Measurements from ENCODE around the gene LRRC56.

LRRC56 gene

DNA sequence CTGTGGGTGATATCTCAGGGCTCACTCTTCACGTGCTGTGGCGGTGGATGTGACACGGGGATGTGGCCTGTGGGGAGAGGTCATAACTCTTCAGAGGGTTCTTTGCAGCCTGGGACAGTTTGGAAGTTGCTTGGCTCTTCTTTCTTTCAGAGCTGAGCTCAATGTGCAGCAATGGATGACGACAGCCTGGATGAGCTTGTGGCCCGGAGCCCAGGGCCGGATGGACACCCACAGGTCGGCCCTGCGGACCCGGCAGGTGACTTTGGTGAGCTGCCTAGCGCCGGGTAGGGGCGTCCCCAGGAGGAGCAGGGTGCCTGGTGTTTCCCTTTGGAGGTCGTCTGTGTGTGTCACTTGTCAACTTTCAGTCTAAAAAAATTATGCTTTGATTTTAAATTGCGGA is 44.0 kb downstream of the LRRC56 start:
- TF ChIP-seq, protein P1, sequence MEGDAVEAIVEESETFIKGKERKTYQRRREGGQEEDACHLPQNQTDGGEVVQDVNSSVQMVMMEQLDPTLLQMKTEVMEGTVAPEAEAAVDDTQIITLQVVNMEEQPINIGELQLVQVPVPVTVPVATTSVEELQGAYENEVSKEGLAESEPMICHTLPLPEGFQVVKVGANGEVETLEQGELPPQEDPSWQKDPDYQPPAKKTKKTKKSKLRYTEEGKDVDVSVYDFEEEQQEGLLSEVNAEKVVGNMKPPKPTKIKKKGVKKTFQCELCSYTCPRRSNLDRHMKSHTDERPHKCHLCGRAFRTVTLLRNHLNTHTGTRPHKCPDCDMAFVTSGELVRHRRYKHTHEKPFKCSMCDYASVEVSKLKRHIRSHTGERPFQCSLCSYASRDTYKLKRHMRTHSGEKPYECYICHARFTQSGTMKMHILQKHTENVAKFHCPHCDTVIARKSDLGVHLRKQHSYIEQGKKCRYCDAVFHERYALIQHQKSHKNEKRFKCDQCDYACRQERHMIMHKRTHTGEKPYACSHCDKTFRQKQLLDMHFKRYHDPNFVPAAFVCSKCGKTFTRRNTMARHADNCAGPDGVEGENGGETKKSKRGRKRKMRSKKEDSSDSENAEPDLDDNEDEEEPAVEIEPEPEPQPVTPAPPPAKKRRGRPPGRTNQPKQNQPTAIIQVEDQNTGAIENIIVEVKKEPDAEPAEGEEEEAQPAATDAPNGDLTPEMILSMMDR (IDR thresholded peaks at IDR 0.05; ENCODE audit: insufficient read depth, low read depth, low read length, missing control alignments): no peak
- no peak overlapping the region for H3K4me3 ChIP-seq (ENCODE audit: low read length)
- no peak for DNase-seq (ENCODE audit: low read depth)

DNA sequence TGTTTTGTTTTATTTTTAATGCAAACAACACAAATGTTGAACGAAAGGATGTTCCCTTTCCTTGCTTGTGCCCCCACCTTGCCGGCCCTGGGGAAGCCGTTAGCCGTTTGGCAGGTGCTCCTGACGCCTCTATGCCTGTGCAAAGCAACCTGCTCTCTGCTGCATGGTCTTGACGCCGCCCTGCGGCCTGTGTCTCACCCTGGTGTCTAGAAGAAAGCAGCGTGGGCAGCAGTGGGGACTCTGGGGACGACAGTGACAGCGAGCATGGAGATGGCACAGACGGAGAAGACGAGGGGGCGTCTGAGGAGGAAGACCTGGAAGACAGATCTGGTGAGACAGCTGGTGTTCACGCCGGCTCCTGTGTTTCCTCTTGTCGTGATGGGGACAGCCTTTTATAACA is 44.4 kb downstream of the LRRC56 start:
- no peak overlapping the region for H3K4me3 ChIP-seq (ENCODE audit: low read length)
- no peak for DNase-seq (ENCODE audit: low read depth)
- TF ChIP-seq, protein P1 (IDR thresholded peaks at IDR 0.05; ENCODE audit: insufficient read depth, low read depth, low read length, missing control alignments): no peak

DNA sequence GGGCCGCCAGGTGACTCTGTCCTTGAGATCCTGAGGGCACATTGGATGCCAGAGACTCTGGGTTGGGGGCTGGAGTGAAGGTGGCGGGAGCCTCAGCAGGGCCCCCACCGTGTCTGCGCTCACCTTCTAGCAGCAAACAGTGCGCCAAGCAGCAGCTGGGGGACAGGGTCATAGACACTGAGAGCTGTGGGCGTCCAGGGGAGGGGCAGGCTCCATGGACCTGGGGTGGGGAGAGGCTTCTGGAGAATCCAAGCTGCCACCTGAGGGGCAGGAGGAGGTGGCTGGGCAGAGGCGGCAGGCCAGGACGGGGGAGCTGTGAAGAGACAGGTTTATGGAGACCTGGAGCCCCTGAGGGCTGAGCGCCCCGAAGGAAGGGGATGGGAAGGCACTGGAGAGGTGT is 47.0 kb downstream of the LRRC56 start:
- TF ChIP-seq, protein P1 (IDR thresholded peaks at IDR 0.05; ENCODE audit: insufficient read depth, low read depth, low read length, missing control alignments): no peak
- H3K4me3 ChIP-seq (ENCODE audit: low read length): no peak overlapping the region
- no peak for DNase-seq (ENCODE audit: low read depth)

DNA sequence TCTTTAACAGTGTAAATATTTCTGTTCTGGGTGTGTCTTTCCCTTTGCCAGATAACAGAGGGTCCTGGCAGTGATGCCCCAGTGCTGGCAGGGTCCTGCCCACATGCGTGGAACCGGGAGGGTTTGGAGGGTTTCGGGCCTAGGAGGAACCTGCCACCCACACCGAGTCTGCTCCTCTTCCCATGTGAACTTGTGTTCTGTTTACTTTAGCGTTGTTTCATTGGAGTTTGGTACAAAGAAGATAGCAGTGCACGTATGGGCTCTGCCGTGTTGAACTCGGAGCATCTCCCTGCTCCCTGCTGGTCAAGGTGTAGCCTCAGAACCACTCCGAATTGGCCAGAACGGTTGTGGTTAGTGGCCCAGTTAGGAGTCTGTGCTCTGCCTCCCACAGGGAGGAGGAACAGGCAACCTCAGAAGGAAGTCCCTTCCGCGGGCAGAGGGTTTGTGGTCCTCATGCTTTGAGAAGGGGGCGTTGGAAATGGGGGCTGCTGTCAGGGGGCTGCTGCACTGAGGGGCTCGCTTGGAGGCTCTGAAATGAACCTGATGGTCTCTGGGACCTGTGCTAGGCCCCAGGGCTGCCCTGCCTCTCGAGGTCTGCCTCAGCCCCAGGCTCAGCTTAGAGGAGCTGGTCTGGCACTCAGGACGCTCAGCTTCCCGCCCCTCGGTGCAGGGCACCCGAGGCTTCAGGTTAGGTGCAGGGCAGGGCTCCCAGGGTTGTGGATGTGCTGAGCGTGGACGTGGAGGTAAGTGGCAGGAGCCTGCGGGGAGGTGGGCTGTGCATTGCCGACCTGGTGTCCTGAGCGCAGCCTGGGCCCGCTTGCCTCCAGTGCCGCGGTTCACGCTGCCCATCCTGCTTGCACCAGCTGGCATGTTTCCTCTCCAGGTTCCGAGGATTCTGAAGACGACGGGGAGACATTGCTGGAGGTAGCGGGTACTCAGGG is 49.3 kb downstream of the LRRC56 start:
- DNase-seq (ENCODE audit: low read depth): no peak
- no peak overlapping the region for H3K4me3 ChIP-seq (ENCODE audit: low read length)

DNA sequence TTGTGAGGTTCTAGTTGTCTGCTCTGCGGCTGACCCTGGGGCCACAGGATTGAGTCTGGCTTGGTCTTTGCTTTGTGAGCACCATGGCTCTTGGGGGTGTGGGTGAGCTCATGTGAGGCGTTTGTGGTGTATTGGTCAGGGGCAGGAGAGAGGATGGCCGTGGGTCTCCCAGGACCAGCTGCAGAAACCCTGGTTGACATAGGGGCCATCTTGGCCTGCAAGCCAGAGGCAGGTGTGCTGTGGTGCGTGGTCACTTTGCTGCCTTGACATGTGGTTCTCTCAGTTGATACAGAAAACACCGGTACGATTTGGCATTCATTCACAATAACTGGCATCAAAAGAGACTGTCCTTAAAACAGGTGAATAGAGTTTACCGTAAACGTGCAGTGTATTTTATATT is 50.2 kb downstream of the LRRC56 start:
- TF ChIP-seq, protein P1 (IDR thresholded peaks at IDR 0.05; ENCODE audit: insufficient read depth, low read depth, low read length, missing control alignments): no peak
- H3K4me3 ChIP-seq (ENCODE audit: low read length): no peak overlapping the region
- DNase-seq (ENCODE audit: low read depth): no peak

More for the DNA sequence above, 49.3 kb downstream of the LRRC56 start:
- TF ChIP-seq, protein P1 (IDR thresholded peaks at IDR 0.05; ENCODE audit: insufficient read depth, low read depth, low read length, missing control alignments): no peak

DNA sequence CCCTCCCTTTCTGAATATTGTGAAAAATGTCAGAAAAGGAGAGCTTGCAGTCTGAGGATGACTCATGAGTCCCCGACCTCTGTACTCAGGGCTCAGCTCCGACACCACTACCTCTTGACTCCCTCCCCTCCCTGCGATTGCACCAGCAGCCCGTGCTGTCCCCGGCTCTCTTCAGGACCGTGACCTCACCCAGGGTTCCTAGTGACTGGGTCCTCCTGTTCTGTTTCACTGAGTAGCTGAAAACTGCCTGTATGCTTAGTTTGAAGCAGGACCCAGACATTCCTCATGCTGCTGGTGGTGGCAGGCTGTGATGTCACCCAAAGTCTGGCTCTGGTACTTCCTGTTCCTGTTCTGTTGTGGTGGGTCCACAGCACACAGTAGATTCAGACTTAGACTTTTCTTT is 50.7 kb downstream of the LRRC56 start:
- DNase-seq (ENCODE audit: low read depth): no peak
- TF ChIP-seq, protein P1 (IDR thresholded peaks at IDR 0.05; ENCODE audit: insufficient read depth, low read depth, low read length, missing control alignments): no peak
- no peak overlapping the region for H3K4me3 ChIP-seq (ENCODE audit: low read length)

DNA sequence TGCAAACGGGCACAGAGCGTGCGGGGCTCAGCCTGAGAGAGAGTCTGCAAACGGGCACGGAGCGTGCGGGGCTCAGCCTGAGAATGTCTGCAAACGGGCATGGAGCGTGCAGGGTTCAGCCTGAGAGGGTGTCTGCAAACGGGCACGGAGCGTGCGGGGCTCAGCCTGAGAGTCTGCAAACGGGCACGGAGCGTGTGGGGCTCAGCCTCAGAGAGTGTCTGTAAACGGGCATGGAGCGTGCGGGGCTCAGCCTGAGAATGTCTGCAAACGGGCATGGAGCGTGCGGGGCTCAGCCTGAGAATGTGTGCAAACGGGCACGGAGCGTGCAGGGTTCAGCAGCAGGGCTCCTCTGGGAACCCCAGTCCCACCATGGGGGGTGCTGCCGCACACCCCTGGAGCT is 52.5 kb downstream of the LRRC56 start:
- TF ChIP-seq, protein P1 (IDR thresholded peaks at IDR 0.05; ENCODE audit: insufficient read depth, low read depth, low read length, missing control alignments): no peak
- DNase-seq (ENCODE audit: low read depth): no peak
- no peak overlapping the region for H3K4me3 ChIP-seq (ENCODE audit: low read length)

Measured in epithelial cell of esophagus (primary cell).